GM21528 (cell line): ENCODE measurements around the gene ASTN2.

Source experiments
- ATAC-seq: cut with Tn5 transposase; IDR thresholded peaks from one replicate; pipeline ENCODE4 v1.9.1; 2021; ENCODE audit warnings: mild to moderate bottlenecking, moderate library complexity; ENCODE audit not compliant: unreplicated experiment, low FRiP score

Gene ASTN2

DNA sequence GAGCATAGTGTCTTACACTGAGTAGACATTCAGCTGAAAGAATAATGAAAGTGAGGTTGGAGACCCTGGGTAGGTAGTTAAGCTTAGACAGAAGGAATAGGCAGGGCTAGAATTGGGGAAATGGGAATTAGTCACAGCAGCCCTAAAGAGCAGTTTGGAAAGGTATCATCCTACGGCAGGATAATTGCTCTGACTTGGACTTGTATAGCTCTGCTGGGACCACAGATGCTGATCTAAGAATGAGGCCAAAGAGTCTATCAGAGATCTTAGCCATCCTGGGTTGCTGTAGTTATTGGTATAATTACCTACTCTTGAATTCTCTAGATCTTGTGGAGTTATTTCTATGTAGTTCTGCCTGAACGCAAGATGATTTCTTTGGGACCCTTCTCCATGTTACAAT is 288.0 kb downstream of the ASTN2 start:
- no peak for ATAC-seq

DNA sequence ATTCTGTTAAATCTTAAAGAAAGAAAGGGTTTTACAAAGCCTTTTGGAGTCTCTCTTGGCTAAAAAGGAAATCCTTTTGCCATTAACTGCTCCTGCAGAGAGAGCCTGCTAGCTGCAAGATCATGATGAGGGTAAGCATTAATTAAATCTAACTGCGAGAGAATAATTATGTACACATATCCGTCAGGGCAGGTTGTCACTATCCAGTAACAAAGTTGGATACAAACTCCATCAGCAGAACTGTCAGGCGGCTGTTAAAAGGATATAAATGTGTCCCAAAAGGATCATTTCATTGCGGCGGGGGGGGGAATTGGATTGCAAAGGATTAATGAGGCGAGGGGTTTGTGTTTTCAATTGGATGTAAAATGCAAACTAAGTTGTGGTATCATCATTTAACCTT is 289.3 kb downstream of the ASTN2 start:
- no peak for ATAC-seq

DNA sequence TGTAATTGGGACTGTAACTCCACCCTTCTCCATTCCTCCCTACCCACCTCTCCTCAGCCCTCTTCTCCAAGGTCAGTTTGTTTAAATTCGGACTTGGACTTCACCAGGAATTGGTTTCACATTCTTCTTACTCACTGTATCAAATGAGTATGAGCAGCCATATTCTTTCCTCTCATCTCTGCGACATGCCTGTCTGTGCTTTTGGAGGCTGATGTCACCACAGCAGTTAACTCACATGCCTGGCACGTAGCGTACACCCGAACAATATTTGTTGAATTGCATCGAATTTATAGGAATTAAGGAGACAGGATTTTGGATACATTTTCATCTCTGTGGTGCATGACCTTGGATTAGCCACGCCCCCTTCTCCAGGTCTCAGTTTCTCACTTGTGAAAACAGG is 291.1 kb downstream of the ASTN2 start:
- ATAC-seq: no peak

DNA sequence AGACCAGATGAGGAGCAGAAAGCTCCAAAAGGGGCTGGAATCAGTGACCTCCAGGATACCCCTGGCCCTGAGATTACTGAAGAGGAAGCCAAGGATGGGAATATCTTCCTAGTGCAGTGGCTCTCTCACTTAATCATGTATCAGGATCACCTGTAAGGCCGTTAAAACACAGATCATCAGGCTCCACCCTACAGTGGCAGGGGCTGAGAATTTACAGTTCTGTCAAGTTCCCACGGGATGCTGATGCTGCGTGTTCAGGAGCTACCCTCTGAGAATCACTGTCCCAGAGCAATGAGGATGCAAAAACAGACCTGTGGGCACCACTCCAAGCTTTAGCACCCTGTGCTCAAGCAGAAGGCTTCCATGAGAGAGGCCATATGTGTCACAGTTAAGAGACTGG is 291.9 kb downstream of the ASTN2 start:
- ATAC-seq: no peak

DNA sequence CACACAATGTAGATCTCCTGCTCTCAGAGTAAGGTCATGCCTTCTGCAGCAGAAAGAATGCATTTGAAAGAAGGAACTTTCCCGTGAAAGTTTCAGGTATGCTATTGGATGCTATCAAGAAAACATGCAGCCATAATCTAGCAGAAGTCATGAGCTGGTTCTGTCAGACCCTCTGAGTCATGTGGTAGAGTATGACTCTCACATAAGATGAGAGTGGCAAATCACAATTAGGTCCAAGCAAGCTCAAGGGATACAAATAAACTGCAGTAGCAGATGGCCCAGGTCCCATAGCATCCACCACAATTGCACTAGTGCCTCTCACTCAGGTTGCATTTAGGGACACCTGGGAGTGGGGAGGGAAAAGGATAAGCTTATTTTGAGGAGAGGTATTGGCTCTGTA is 292.8 kb downstream of the ASTN2 start:
- no peak for ATAC-seq

DNA sequence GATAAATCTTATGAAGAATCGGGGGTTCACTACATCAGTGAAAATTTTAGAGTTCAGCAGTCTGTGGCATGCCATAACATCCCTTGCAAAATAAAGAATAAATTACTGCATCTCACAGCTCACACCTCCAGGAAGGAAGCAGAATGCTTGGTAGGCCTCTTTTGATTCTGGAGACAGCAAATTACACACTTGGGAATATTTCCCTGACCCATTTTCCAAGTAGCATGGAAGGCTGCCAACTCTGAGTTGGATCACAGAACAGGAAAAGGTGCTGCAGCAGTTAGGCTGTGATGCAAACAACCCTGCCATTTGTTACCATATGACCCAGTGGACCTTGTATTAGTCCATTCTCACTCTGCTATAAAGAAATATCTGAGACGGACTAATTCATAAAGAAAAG is 293.5 kb downstream of the ASTN2 start:
- ATAC-seq: no peak

DNA sequence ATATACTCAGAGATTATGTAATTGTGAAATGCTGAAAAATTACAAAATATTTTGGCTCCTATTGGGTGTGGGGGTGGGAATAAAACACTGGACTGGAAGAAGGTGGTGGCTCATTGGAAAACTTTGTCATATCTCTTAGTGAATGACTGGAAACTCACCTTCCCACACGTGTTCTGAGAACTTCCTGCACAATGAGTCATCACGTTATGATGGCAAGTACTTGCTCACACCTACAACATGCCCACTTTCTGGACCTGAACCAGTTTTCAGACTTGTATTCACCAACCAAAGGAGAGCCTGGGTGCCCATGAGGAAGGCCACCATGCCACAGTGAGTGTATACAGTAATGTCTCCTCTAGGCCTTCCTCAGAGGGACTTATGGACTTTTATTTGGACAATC is 294.8 kb downstream of the ASTN2 start:
- ATAC-seq: no peak

DNA sequence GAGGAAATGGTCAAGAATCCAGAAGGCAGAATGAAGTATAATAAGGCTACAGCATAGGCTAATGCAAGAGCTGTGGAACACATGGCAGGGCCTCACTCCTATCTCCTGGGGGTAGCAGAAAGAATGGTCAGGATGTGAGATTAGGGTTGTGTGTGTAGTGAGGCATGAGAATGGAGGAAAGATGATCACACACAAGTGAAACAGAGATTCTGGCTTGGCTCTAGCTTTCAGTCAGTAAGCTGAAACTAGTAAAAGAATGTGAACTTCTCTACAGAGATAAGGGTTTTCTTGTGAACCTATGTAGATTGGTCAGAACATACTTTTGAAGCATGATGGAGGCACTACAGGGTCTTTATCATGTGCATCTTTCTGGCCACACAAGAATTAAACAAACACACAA is 298.8 kb downstream of the ASTN2 start:
- peak; percentile 78 for ATAC-seq

DNA sequence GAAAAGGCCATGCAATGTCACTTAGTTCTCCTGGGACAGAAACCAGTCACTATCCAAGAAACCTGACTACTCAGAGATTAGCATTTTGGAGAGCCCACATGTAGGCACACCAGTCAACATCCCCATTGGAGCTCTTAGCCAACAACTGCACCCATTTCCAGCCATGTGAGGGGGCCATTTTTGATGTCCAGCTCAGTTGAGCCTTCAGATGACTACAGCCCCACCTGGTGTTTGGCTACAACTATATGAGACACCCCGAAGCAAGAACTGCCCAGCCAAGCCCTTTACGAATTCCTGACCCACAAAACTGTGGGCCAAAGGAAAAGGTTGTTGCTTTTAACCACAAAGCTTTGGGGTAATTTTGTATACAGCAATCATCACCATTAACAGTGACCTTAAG is 300.1 kb downstream of the ASTN2 start:
- no peak for ATAC-seq

DNA sequence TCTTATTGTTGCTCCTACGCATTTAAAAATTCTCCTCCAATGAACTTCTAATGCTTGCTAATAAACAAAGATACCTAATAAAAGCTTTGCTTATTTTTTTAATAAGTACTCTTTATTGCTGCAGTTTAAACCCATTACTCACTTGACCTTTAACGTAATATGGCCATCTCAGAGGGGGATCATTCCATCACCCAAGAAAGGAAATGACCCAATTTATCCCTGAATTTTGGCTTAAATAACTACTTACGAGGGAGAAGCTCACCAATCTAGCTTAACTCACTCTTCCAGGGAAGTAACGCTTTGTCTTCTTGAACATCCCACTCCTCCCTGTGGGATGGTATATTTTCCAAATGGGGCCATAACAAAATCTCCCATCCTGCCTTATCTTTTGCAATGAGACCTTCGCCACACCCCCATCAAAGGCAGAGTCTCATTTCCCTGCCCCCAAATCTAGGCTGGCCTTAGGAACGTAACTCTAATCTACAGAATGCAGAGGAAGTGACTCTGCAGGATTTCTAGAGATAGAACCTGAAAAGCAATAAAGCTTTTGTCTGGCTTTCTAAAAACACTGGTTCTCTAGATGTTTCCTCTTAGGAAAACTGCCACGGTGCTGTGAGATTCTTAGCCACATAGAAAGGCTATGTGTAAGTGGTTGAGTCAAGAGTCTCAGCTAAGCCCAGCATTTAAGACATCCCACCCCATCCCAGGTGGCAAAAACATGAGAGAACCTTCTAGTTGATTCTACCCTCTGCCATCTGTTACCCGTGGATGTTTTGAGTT is 310.0 kb downstream of the ASTN2 start:
- ATAC-seq: no peak

DNA sequence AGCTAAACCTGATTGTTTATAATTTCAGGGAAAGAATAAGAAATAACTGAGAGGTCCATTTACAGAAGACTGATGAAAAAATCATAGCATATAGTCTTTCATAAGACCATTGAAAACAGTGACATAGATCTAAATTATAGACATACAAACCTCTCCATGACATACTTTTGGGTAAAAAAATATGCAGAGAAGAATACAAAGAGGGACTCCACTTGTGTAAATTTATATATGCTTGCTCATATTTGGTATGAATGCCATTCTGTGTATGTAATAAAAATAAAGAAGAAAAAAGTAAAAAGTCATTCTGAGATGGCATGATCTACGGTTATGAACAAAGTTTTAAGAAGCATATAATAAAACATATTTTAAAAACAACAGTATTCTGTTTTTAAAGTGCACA is 310.7 kb downstream of the ASTN2 start:
- no peak for ATAC-seq

DNA sequence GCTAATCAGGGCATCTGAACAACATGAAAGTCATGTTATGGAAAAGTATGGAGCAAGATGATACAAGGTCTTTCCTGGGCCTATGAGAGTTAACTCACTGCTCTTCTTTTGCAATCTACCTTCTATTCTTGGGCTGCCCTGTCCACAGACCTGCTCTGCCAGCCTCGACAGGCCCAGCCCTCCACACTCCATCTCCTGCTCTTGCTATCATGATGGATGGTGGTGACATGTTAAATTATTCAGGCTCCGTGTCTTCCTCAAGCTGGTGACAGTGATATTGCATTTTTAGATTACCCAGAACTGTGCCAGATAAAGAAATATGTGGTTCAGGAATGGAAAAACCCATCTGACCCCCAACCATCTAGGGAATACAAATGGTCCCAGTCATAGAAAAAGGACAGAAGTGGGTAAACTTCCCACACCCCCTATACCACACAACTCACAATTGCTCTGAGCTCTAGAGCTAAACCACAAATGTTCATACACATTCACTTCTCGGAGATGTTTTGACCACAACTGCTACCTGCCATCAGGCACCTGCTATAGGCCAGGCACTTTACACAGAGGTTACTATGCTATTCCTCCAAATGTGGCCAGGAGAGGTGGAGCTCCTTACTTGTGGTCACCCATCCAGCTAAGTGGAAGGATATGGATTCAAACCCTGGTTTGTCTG is 311.3 kb downstream of the ASTN2 start:
- no peak for ATAC-seq

DNA sequence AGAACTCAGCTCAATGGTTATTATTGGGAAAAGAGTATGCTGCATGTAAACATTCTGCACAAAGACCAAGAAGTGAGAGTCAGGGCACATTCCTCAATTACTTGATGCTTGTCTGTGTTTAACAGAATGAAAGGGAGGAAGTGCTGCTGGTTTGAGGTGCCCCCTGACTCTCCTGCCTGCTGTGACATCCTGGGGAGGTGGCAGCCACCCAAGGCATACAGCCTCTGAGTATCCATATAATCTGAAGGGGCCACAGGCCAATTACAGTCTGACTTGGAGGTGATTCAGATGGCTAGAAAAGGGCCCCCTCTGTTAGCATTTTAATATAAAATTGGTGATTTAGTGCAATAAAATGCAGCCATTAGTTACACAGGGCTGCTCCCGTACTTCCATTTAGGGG is 313.8 kb downstream of the ASTN2 start:
- no peak for ATAC-seq

DNA sequence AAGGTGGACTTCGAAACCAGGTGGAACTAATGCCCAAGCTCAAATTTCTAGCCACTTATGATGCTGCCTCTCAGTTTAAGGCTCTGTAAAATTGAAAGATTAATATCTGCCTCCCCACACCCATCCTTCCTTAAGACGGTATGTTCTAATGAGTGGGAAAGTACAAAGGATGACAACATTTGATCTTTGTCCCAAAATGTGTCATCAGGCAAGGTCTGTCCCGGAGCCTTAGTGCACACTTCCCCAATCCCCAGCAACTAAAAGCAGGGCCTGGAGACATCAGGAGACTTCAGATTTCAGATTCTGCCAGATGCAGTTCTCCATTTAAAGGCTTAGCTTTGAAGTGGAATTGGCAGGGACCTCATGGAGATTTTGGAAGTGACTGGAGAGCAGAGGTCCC is 316.5 kb downstream of the ASTN2 start:
- ATAC-seq: no peak

DNA sequence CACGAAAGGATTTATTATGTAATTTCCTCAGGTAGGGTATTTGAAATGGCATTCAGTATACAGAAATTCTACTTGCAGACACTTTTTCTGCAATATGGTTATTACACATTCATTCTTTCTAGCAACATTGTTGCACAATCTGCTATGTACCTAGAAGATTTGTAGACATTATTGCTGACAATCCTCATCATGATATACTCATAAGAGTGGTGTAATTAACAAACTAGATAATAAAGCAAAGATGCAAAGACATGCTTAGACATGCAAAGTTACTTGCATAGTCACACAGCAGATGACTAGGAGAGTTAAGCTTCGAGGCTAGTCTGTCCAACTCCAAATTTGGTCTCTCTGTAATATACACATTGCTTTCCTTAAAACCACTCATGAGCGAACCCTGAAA is 317.1 kb downstream of the ASTN2 start:
- ATAC-seq: no peak

DNA sequence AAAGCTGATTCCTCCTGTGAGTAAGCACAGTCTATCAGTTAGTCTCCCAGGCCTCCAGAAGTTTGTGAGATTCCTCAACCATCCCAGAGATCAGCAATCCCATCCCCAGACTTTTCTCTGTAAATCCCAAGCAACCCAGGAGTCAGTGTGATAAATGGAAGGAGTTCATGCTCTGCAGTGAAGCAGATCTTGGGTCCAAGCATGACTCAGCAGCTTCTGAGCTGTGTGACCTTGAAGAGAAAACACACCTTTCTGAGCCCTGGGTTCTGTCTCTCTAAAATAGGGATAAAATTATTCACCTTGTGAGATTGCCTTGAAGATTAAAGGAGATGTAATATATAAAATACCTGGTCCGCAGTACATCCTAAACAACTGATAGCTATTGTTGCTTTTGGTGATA is 318.7 kb downstream of the ASTN2 start:
- ATAC-seq: no peak

DNA sequence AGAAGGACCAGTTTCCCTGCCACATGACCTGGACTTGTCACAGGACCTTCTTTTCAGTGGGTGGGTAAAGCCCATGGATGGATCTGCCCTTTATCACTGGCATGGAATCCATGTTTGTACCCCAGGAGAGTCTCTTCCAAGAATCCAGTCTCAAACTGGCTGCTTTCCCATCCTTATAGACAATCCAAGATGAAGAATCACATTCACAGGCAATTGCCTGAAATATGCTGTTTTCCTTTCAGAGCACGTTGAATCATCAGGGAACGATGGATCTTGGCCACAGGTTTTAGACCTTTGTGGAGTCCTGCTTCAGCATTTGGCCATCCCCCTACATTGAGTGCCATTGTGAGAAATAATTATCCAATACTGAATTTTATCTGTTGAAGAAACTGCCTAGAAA is 319.8 kb downstream of the ASTN2 start:
- ATAC-seq: no peak

DNA sequence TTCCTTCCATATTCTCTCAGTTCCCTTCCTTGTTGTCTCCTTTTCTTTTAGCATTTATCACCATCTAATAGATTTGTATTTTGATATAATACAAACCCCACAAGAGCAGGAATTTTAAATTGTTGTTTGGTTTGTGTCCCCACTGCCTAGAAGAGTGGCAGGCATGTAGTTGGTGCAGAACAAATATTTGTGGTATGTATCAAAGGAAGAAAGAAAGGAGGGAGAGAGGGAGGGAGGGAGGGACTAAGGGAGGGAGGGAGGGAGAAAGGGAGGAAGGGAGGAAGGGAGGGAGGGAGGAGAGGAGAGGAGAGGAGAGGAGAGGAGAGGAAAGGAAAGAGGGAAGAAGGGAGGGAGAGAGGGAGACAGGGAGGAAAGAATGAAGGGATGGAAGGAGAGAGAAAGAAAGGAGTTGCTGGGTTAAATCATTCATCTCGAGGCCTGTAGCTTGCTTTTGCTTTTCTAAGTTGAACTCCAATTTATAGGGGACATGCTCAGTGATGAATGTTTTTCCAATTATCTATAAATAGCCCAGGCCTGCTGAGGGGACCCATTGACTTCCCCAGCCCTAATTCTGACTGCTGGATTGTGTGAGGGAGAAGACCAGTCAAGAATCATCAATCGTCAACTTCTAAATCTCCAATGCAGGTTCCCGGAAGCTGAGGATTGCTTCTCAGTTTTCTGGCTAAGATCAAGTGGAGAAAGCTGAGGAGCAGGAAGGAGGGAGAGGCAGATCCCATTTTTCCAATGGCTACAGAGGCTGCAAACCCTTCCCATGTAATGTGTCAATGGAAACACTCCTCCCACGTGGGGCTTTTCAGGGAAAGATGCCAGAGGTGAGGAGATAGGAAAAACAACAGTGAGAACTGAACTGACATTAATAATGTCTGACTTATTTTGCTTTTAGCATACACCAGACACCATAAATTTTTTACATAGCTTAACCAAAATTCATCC is 320.7 kb downstream of the ASTN2 start:
- no peak for ATAC-seq

DNA sequence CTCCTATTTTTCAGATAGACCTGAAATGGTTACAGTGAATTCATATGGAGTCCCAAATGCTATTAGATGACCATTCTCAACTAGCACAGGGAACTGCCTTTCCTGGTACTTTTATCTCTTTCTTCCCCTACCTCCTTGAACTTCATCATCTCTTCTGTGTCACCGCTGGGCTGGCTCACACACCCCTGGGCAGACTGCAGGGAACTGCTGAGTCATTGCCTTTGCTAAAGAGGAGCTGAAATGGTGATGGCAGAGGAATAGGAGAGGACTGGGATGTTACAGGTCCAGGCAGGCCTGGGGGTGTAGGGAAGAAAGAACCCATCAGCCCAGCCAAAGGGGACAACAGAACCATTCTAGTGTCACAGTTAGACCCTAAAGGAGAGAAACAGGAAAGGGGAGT is 322.3 kb downstream of the ASTN2 start:
- no peak for ATAC-seq

DNA sequence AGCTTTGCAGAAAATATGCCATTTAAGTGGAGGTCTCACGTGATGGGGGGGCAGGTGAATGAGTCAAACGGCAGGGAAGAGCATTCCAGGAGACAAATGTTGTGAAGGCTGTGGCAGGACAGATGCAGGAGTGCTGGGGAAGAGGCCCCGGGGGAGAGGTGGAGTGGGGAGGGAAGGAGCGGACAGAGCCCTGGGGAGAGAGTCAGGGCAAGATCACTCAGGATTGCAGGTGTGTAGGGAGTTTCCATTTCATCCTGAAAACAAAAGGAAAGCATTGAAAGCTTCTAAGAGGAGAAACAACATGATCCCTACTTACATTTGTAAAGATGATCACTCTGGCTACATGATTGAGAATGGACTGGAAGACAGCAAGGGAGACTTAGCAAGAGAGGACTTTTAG is 323.3 kb downstream of the ASTN2 start:
- ATAC-seq: no peak

DNA sequence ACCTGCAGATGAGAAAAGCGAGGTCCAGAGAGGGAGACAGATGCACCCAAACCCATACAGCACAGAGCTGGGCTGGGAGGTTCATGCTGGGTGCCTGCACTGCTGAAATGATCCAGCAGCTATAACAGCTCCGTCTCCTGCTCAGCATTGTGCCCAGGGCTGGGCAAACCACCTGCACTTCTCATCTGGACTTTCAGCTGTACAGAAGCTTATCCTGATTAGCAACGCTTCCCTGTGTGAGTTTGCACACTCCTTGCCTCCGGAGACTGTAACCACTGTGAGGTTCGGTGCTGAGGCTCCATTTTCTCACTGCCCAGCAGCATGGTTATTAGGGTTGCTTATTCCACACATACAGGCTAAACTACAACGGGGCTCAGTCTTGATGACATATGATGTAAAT is 326.1 kb downstream of the ASTN2 start:
- ATAC-seq: no peak
